CD4-positive, alpha-beta T cell treated with Interleukin-21 for 1 hour (primary cell): Measurements from ENCODE around the gene EHF.

ENCODE experiments used
- DNase-seq: peaks from one replicate; pipeline ENCODE4 v3.0.0-alpha.2; 2020

EHF gene

DNA sequence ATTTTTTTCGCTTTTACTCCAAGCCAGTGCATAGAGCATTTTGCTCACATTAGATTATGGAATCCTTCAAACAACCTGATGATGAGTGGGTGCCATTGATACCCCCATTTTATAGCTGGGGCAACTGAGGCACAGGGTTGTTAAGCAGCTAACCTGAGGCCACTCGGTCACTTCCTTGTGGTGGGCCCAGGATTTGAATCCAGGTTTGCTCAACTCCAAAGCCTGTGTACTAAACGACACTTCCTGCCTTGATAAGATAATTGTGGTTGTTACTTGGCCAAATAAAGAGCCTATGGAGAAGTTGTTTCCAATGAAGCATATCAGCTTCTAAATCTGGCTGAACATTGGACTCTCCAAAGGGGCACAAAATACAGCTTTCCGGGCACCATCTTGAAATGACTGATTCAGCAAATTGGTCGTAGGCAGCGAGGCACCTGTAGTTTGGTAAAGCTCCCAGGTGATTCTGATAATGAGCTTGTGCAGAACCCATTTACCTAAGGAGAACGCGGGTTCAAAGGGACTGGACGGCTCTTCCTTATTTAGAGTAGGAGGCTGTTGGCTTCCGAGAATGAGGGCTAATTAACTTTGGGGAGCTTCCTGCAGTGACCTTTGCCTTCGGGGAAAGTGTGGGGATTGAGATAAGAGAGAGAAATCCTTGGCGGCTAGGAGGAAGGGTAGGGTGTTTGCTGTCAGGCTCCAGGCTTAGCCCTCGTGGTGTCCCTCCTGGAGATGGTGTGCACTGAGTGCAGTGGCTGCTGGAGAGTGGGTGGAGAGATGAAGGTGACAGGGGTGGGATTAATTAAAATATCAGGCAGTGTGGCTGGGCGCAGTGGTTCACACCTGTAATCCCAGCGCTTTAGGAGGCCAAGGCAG is 17.5 kb upstream of the EHF start:
- no peak for DNase-seq

DNA sequence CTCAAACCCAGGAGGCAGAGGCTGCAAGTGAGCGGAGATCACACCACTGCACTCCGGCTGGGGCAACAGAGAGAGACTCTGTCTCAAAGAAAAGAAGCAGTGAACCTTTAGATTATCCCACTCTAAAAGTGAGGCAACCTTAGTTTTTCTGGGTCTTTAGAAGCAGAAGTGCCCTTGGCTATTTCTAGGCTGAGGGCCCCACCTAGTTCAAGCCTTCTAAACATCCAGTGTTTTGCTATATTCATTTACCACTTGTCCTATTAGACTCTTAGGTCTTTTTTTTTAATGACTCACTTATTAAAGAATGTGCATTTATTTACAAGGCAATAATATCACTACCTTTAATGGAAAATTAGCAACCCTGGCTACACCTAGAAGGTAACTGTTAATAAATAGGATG is 16.7 kb upstream of the EHF start:
- no peak for DNase-seq

DNA sequence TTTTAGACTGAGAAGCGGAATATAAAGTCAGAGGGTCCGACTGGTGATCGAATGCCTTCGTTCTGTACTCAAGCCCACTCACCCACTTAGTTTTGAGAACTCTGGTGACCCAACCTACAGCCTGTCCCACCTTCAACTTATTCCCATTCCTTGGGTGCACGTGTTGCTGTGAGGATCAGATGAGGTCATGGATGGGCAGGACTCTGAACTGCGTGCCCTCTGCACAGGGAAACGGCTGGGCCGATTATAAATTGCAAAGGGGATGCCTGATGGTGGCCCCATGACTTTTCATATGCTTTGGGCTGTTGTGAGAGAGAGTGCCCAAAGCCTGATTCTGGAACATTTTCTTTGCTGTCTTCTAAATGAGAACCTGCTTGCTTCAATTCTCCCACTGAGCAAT is 16.0 kb upstream of the EHF start:
- no peak for DNase-seq

DNA sequence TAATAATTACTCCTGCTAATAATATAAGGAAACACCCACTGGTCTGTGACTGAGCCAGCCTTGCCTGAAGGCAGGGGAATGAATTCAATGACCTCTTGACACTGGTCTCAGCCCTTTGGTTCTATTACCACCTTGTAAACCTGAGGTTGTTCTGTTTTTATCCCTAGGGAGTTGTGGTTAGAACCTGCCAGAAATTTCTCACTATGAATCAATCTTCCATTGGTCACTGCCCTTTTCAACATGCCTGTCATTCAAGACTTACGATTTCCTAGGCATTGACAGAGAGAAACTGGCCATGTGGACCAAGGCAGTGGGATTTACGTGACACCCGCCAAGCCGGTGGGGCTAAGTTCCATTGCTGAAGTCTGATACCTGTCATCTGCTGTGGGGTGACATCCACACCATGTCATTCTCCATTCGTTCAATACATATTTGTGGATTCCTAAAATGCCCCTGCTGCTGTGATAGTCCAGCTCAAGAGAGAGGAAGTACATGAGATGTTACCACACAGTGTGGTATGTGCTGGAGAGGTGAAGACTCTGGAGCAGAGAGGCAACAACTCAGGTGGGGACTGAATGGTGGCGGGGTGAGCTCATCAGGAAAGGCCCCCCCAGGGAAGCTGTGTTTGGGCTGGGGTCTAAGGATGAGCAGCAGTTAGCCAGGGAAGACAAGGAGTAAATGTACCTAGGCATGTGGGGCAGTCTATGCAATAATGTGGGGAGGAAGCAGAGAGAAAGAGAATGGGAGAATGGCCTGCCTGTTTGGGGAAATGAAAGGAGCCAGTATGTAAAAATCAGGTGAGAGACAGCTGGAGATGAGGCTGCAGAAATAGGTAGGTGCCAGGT is 15.2 kb upstream of the EHF start:
- DNase-seq, result no peak

DNA sequence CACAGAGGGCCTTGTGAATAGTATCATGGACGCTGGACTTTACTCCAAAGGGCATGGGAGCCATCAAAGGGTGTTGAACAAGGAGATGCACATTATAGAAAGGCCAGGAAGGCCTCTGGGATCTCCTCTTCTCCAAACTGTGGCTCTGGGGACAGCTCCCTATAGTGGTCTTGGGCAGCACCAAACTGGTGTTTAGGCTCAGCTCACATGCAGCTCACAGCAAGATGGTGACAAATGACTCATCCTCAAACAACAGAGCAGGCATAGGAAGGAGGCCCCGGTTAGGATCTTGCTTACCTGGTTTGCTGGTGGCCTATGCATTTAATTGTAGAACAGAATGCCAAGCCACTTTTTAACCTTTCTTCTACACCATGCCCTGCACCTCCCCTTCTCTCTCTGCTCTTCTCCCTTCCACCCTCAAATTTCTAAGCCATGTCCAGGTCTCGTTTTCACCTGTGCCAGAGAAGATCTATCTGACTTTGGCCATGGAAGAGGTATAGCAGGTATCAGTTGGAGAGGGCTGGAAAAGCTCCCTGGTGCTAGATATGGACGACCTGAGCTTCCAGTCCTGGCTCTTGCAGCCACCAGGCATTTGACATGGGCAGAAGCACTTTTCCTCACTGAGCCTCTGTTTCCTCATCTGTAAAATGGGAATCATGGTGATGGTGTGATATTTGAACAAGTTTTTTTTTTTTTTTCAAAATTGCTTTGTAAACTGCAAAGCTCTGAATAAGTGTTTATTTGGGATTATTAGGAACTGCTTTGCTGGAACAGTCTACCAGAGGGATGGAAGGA is 14.4 kb upstream of the EHF start:
- no peak for DNase-seq

DNA sequence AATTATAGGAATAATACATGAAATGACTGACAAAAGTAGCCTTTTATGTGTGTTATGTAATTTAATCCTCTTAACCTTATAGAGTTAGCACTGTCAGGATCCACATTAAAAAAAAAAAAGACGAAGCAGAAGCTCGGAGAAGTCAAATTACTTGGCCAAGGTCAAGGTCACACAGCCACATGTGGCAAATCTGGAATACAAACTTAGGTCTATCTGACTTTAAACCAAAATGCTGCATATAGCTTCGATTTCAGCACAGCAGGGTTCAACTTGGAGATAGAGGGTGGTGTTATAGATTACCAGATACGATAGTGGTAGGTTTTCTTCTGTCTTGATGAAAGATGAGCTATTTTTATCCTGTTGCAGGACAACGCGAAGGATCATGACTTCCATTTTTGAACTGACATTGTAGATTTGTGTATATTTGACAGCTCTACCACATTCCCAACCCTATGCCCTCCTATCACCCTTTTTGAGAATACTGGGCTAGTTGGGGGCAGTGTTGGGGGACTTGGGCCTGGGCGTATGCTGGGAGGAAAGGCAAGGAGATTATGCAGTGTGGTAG is 11.6 kb upstream of the EHF start:
- no peak for DNase-seq

DNA sequence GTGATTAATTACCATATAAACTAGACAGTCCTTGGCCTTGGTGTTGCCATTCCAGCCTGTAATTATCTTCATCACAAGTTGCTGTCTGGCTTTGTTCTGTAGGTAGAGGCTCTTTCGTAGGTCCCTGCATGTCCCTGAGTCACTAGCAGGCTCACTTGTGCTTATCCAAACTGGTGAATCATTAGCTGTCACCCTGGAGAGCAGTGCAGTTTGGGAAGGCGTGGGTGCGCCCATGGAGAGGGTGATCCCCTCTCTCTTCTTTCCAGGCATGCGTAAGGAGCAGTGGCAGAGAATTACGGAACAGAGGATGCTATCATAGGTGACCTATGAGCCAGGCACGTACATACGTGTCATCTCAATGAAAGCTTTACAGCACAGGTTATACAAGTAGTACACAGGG is 11.0 kb upstream of the EHF start:
- no peak for DNase-seq

DNA sequence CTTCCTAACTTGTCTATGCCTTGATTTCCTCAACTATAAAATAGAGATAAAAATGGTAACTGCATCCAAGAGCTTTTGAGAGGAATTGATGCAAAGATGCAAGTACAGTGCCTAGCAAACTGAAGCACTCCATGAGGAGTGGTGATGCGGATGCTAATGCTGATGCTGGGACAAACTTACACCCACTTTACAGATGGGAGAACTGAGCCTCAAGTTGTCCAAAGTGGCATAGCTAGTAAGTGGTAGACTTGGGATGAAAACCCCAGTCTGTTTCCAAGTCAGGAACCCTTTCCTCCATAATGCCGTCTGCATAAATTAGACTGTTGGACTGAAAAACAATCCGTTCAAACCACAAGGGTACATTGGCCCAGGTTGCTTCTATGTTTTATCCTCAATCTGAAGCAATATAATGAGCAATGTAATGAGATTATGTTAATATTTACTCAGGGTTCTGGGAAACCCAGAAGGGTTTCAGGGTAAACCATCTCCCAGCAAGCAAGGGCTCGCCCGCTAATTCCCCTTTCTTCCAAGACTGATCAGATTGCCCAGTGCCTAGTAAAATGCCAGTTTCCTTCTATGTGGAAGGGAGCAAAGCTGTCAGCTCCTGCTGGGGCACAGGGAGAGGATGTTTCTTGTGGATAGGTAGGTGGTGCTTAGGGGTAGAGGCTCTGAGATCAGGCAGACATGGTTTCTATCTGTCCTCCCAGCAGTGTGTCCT is 10.4 kb upstream of the EHF start:
- DNase-seq, result no peak

DNA sequence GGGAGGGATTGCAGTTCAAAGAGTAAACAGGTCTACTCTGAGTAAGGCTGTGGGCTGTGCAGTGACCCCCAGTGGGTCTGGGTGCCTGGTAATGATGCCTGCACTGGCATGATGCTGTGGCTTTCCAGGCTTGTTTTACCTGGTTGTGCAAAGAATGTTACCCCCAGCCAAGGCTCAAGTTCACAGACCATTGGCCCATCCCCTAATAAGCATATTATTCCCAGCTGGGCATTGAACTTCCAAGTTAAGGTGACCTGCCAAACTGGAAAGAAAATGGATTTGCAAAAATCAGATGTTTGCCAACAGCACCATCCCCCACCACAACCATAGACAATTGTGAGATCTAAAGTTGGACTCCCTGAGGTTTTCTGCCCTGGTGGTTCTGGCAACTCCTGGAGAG is 7.9 kb upstream of the EHF start:
- no peak for DNase-seq

DNA sequence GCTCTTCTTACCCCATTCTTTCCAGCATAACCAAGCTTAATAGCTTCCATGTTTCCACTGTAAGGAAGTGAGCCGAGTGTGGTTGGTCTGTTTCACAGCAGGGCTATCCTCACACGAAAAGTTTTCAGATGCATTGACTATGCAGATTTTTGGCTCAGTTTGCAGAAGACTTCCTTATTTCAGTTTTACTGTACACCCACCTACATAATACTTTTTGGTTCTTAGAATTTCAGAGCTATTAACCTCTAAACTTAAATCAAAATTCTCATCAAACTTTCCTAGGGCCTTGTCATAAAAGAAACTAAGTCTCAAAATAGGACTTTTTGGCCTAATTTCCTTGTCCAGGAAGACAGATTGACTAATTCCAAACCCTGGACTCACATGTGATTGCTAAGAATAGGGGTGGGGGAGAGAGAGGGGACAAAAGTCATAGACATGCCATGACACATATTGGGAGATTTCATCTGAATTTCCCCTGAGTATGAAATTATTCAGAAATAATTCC is 7.3 kb upstream of the EHF start:
- DNase-seq, result no peak

DNA sequence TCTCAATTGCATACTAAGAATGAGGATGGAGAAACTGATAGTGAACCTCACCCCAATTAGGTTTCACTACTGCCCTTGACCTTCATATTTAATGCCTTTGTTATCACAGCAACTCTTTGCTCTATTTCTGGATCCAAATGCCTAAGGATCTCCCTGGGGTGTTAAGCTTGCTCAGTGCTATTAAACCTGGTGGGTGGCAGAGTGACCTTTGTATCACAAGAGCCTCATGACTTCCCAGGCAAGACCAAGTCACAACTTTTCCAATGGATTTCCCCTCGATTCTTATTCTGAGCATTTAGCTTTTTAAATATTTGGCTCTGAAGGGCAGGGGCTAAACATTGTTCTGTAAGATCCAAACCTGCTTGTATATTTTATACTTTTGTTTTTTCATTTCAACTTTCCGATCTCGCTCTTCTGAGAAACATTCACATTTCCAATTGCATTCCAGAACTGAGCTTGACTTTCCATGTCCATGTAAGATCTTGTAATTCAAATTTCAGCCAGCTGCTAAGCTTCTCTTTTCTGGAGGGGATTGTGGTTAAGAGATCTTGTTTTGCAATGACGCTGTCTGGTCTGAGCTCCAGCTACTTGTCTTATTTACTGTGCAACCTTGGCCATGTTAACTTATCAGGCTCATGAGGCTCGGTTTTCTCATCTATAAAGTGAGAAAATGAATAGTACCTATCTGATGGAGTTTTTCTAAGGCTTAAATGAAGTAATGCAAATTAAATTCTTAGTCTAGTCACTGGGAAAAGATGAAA is 6.4 kb upstream of the EHF start:
- no peak for DNase-seq

DNA sequence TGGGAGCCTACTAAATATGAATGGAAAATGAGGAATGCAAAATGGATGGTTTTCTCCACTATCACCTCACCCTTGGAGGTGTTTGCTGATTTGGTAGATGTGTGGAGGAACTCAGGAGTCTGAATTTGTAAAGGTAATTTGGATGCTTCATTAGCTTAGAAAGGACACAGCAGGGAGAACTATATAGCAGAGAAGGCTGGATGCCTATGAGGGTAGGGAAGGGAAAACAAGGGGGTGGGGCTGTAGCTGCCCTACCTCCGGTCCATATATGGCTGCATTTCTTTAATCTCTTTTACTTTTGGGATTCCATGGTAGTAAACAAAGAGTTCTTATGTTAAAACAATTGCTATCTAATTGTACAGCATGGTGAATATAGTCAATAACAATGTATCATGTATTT is 4.8 kb upstream of the EHF start:
- no peak for DNase-seq

DNA sequence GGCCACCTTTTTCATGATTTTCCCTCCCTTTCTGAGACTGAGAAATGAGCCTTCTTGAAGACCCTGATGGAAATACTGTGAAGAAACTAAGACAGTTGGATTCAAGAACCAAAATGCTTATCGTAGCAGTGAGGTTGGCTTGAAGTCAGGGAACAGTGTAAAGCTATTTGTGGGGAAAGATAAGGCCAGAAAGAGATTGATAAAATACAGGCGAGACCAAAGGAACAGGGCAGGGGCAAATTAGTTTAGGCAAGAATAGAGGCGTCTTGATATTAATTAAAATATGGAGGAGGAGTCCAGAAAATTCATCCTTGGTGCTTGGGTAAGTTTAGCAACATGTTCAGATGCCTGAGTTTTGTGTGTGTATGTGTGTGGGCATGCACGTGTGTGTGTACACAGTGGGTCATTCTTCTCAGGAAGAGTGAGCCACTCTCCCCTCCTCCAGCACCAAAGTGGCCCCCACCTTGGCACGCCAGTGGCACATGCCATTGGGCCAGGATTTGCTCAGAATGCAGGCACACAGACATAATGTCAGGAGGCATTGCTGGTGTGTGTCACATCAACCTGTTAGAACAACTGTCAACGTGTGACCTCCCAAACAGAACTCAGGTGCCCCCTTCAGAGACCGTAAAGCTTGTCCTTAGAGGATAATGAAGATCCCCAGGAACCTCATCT is 3.9 kb upstream of the EHF start:
- no peak for DNase-seq

DNA sequence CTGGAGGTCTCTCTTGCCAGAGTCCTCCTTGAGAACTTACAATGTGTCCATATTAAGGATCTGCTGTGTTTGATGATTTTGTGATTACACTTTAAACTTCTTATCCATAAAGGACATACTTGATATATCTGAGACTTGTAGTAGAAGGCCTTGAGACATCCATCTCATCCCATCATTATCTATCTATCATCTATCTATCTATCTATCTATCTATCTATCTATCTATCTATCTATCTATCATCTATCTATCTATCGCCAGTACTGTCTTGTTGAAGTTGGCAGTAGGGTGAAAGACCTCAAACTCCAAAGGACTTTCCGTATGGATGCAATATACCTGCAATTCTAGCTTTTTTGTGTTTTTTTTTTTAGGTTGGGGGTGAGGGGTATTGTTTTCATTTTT is 2.5 kb upstream of the EHF start:
- no peak for DNase-seq

DNA sequence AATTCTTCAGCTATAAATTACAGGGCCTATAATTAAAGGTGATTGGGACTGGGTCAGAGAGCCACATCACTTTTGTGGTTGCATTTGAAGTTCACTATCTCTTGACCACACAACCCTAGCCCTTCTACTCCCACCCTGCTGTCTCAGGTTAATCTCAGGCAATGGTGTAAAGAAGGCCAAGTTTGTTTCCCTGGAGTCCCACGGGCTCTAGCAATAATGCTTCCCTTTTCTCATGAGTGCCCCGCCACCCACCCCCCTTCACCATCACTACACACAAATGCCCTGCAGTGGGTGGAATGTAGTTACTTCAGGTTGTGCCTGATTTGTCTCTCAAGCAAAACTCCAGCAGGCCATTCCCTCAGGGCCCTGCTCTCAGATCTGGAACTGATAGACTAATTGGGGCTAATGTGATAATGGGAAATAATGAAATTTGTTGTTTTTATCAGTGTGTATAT is 1.8 kb upstream of the EHF start:
- no peak for DNase-seq

DNA sequence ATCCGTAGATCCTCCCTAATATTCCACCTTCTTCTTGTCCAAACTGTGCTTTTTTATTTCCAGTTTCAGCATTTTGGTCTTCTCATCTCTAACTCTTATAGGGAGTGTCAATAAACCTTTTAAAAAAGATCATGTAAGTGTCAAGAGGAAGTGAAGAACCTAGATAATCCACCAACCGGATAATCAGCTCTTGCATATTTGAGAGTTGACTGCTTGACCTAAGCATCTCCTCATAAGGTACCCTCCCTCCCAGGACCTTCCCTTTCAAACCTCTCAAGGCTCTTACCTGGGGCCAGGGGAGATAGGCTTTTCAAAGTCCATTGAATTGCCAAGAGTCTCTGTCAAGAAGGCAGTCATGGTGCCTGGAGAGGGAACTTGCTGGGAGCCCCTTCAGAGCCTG is 691 bp upstream of the EHF start:
- no peak for DNase-seq

DNA sequence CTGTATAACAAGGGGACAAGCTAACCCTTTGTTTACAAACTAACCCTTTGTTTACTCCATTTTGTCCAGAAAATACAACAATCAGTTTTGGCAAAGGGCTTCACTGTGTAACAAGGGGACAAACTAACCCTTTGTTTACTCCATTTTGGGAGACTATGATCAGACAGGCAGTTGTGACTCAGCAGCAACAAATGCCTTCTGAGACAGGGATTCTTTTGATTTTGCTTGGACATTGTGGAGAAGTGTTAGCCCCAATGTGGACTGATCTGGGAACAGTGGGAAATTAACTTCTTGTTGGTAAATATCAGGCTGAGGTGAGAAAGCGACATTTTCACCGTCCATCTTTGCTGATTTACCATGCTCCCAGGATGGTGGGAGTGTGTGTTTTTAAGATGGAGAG is 983 bp downstream of the EHF start:
- DNase-seq, result no peak

DNA sequence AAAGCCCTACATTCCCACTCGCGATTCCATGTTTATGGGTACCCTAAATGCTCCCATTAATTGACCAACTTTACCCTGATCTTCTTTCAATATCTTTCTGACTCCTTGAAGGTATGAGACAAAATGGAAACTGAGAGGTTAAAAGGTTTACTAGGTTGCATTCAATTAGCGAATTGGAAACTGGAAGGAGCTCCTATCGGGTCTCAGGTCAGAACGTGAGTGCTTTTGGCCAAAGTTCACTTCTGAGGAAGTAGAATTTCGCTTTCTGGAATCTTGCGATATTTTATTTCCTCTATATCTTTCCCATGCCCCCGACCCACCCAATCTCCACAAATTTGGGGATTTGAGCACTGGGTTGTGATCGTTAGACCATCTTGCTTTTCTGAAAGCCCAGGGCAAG is 2.6 kb downstream of the EHF start:
- DNase-seq, result no peak

DNA sequence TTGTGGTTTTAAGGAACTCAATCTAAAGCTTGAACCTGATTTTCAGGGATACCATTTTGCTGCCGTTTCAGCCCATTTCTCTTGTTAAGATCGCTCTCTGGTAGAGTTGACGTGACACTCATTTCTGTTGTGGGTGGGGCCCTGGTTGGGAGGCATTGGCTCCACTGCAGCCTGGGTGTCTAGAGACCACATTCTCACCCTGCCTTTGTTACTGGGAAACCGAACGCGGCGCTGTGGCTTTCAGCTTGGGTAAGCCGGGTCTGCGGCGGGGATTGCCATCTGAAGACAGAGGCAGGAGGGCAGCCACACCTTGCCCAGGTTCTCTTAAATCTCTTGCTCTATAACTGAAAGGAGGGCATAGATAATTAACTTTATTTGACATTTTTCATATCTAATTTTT is 3.2 kb downstream of the EHF start:
- peak; percentile 32 for DNase-seq

DNA sequence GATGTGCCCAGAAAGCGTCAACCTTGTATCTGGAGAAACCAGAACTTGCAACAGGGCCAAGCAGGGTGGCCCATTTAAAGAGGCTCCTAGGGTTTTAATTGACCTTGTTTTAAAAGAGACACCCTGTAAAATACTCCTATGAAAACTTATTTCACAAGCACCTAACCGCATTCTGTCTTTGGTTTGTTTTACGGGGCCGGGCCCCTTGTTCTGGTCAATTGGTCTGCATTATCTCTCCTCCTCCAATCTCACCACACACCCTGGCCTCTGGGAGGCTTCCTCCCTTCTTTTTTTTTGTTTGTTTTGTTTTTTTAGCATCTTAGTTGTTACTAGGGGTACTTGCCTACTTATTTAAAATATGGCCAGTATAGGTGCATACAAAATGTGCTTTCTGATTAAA is 4.7 kb downstream of the EHF start:
- DNase-seq, result no peak

DNA sequence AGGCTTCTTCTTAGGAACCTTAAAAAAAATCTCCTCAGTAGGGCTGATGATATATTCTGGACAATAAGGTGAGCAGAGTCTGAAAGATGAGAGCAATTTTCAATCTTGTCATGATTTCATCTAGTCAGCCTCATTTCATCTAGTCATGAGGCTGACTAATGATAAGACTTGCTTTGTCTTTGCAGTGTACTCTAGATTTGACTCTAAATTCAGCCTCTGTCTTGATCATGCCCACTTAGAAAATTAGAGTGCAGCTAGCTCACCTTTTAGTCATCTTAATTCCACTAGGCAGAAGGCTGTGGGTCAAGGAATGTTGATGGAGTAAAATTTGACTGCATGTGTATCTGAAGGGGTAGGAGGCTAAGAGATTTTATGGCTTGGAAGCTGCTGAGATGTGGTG is 5.5 kb downstream of the EHF start:
- no peak for DNase-seq
